Erythroblast (primary cell): ENCODE measurements around the gene C6.

Source experiments
- DNase-seq, 2 experiments: peaks; one replicate each; lab custom pipeline; 2025; lab: John Stamatoyannopoulos, UW
- GATA1 ChIP-seq: IDR thresholded peaks from 2 replicates; pipeline ENCODE4 v1.6.1; 2011; ENCODE audit warnings: low read depth, mild to moderate bottlenecking, control low read depth, low read length, moderate library complexity
- POLR2A ChIP-seq: IDR thresholded peaks from 2 replicates; pipeline ENCODE4 v1.6.1; 2011; ENCODE audit warnings: mild to moderate bottlenecking, low read length

C6 gene

GRCh38 chr5:41120600-41120999 is 92.7 kb downstream of the C6 start:
- TF ChIP-seq GATA1: no peak
- TF ChIP-seq POLR2A: no peak
- DNase-seq: no peak

GRCh38 chr5:41118177-41118576 is 95.2 kb downstream of the C6 start:
- TF ChIP-seq GATA1 (no peak), POLR2A (no peak)
- DNase-seq: no peak

- TF ChIP-seq GATA1: no peak
- no peak for TF ChIP-seq POLR2A
- no peak for DNase-seq
Observed at GRCh38 chr5:41115281-41115680, 98.1 kb downstream of the C6 start.

GRCh38 chr5:41112486-41113455 is 100.6 kb downstream of the C6 start:
- TF ChIP-seq GATA1 (no peak), POLR2A (no peak)
- no peak for DNase-seq

- no peak for DNase-seq
- TF ChIP-seq POLR2A (no peak), GATA1 (no peak)
Observed at GRCh38 chr5:41109186-41109585, 104.1 kb downstream of the C6 start.

- TF ChIP-seq GATA1 (no peak), POLR2A (no peak)
- DNase-seq: no peak
Observed at GRCh38 chr5:41102341-41102740, 111.0 kb downstream of the C6 start.

GRCh38 chr5:41097642-41098041 is 115.7 kb downstream of the C6 start:
- DNase-seq: no peak
- TF ChIP-seq GATA1 (no peak), POLR2A (no peak)

- TF ChIP-seq POLR2A (no peak), GATA1 (no peak)
- no peak for DNase-seq
Observed at GRCh38 chr5:41095324-41096101, 117.8 kb downstream of the C6 start.

GRCh38 chr5:41094871-41095270 is 118.5 kb downstream of the C6 start:
- no peak for DNase-seq
- TF ChIP-seq POLR2A: no peak
- no peak for TF ChIP-seq GATA1

GRCh38 chr5:41093803-41094202 is 119.5 kb downstream of the C6 start:
- TF ChIP-seq GATA1 (no peak), POLR2A (no peak)
- no peak for DNase-seq
